ENCODE measurements around the gene COL18A1. TPM values are rescaled to one million over a fixed set of nuclear protein-coding genes. Genes with fewer than 3 reads are reported as not detected.

The COL18A1 gene
- total and polyA plus RNA-seq, 4 donors, result 44.9 to 308 (median 232) TPM

DNA sequence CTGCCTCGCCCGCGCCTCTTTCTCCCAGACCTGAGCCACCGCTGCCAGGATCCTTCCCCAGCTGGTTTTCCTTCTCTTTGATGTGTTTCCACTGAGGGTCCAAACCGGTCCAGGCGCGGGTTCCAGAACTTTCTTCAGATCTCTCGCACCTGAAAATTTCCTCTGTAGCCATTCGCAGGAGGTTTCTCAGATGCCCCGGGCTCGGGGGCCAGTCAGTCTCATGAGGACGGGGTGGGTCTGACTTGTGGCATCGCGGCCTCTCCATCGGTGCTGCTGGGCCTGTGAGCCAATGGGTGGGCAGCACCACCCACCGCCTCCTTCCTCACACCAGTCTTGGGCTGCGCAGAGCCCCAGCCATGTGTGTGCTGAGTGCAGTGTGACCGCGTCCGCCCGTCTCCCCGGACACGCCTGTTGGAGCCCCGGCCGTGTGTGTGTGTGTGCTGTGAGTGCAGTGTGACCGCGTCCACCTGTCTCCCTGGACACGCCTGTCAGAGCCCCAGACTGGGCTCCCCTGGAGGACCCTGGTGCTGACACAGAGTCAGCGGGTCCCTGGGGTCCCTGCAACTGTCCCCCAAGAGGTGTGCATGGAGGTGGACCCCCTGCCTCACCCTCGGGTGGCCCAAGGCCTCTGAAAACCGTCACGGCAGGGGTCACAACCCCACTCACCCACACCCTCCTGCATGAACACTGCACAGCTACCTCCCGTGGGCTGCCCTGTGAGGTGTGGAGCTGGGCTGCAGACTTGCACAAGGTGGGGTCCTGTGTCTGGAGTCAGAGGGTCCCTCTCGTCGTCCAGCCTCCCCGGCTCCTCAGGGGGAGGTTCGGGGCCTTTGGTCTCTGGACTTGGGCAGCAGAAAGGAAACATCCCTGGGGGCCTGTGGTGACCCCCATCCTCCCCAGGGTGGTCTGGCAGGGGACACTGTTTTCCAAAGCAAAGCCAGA, 20.2 kb downstream of the COL18A1 start:
- 93% methylated on average over 37 of the region's 37 CpGs for WGBS
- no peaks in the 10 kb centered on the region for H3K36me3 ChIP-seq (ENCODE audit: control insufficient read depth in 4 of 4, insufficient read depth in 3 of 4, low read depth in 1 of 4, low read length in 3 of 4)
- no peak overlapping the region for H3K9ac ChIP-seq (ENCODE audit: low read depth in 1 of 2, low read length in 2 of 2)
- DNase-seq (ENCODE audit: low spot score), result no peak
- H3K27ac ChIP-seq (ENCODE audit: low read depth in 1 of 2, low read length in 2 of 2), result no peak overlapping the region
- H3K4me1 ChIP-seq (ENCODE audit: control insufficient read depth in 4 of 4, insufficient read depth in 4 of 4, low read length in 3 of 4), result no peaks in the 10 kb centered on the region
- TF ChIP-seq FOXA2 (IDR thresholded peaks at IDR 0.05), result no peak
- no peak for TF ChIP-seq NR2F2 (IDR thresholded peaks at IDR 0.05)
- no peak for TF ChIP-seq GABPA (IDR thresholded peaks at IDR 0.05 in 1 of 2, conservative IDR thresholded peaks at IDR 0.05 in 1 of 2)
- no peak for TF ChIP-seq ZBTB33 (IDR thresholded peaks at IDR 0.05)
- no peak for TF ChIP-seq JUND (IDR thresholded peaks at IDR 0.05)
- TF ChIP-seq HNF4A (conservative IDR thresholded peaks at IDR 0.05), result no peak
- TF ChIP-seq RXRA (IDR thresholded peaks at IDR 0.05), result no peak
- no peaks in the 10 kb centered on the region for H3K9me3 ChIP-seq (ENCODE audit: control insufficient read depth in 4 of 4, low read length in 3 of 4)
- H3K4me3 ChIP-seq (ENCODE audit: low read depth in 1 of 3, low read length in 3 of 3), result no peak overlapping the region
- no peaks in the 10 kb centered on the region for H3K27me3 ChIP-seq (ENCODE audit: control insufficient read depth in 4 of 4, insufficient read depth in 4 of 4, low read length in 3 of 4)

DNA sequence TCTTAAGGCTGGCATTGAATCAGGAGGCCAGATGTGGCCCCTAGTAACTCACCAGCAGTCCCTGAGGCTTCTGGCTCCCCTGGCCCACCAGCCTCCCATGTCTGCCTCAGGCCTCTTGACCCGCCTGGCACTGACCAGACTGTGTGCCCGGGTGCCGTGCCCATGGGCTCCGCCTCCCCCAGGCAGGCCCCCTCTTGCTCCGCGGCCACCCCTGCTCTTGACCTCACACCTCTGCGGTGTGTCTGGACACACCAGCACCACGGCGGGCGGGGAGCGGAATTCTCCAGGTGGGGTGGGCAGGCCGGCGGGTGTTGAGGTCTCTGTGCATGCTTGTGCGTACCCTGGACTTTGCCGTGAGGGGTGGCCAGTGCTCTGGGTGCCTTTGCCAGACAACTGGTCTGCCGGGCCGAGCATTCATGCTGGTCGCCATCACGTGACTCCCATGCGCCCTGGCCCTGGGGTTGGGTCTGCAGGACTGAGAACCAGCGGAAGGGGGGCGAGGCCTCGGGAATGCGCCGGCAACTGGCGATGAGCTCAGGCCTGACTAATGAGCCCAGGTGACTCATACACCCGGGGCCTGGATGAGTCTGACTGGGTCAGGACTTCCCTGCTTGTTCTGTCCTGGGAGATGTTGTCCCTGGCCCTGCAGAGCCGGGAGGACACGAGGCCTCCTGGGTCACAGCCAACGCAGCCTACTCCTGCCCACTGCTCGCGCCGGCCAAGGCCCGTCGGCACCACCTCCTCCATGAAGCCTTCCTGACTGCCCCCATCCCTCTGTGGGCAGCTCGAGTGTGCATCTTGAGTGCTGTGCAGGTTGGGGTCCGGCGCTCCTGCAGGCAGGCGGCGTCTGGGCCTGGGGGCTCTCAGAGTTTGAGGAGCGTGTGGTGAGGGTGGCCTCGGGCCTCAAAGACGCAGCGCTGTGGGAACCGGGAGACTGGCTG, 22.6 kb downstream of the COL18A1 start:
- Histone ChIP-seq H3K27ac (ENCODE audit: low read depth in 1 of 2, low read length in 2 of 2) (no peak overlapping the region), H3K36me3 (ENCODE audit: control insufficient read depth in 4 of 4, insufficient read depth in 3 of 4, low read depth in 1 of 4, low read length in 3 of 4) (no peaks in the 10 kb centered on the region), H3K4me1 (ENCODE audit: control insufficient read depth in 4 of 4, insufficient read depth in 4 of 4, low read length in 3 of 4) (peaks cover 0 to 3% (median 0%) of the 10 kb centered on the region in 4 donors), H3K4me3 (ENCODE audit: low read depth in 1 of 3, low read length in 3 of 3) (no peak overlapping the region), H3K9me3 (ENCODE audit: control insufficient read depth in 4 of 4, low read length in 3 of 4) (no peaks in the 10 kb centered on the region), H3K9ac (ENCODE audit: low read depth in 1 of 2, low read length in 2 of 2) (no peak overlapping the region), H3K27me3 (ENCODE audit: control insufficient read depth in 4 of 4, insufficient read depth in 4 of 4, low read length in 3 of 4) (no peaks in the 10 kb centered on the region)
- WGBS, result 88% methylated on average over 45 of the region's 45 CpGs
- no peak for TF ChIP-seq FOXA1 (IDR thresholded peaks at IDR 0.05)
- no peak for TF ChIP-seq YY1 (IDR thresholded peaks at IDR 0.05)
- no peak for TF ChIP-seq ZBTB33 (IDR thresholded peaks at IDR 0.05)
- no peak for TF ChIP-seq REST (IDR thresholded peaks at IDR 0.05)
- no peak for TF ChIP-seq CTCF (IDR thresholded peaks at IDR 0.05; ENCODE audit: low read depth, low read length, missing input control)
- no peak for TF ChIP-seq MAX (IDR thresholded peaks at IDR 0.05)
- no peak for TF ChIP-seq FOXA2 (IDR thresholded peaks at IDR 0.05)
- TF ChIP-seq, protein P1, sequence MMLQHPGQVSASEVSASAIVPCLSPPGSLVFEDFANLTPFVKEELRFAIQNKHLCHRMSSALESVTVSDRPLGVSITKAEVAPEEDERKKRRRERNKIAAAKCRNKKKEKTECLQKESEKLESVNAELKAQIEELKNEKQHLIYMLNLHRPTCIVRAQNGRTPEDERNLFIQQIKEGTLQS (IDR thresholded peaks at IDR 0.05), result no peak
- TF ChIP-seq HNF4A (conservative IDR thresholded peaks at IDR 0.05), result no peak
- TF ChIP-seq GABPA (IDR thresholded peaks at IDR 0.05 in 1 of 2, conservative IDR thresholded peaks at IDR 0.05 in 1 of 2), result no peak
- TF ChIP-seq NR2F2 (IDR thresholded peaks at IDR 0.05), result no peak
- TF ChIP-seq JUND (IDR thresholded peaks at IDR 0.05), result no peak
- no peak for TF ChIP-seq EGR1 (IDR thresholded peaks at IDR 0.05; ENCODE audit: low read depth in 2 of 2)
- TF ChIP-seq HNF4G (IDR thresholded peaks at IDR 0.05), result no peak
- no peak for TF ChIP-seq RAD21 (IDR thresholded peaks at IDR 0.05)
- DNase-seq (ENCODE audit: low spot score), result no peak

Measured in liver (tissue), 9 donors.